Measurements from ENCODE around the gene NUDT4. TPM values are rescaled to one million over a fixed set of nuclear protein-coding genes. Genes with fewer than 3 reads are reported as not detected.
"Not testable (repeated sequence)": the region's sequence is repeated elsewhere in the genome, so short reads cannot be mapped to it uniquely, and the experiment has no call there.

Gene NUDT4
- total RNA-seq, 1 donor from 2014 or later = 44.0 TPM

- no peak overlapping the region for H3K4me3 Mint-ChIP-seq (ENCODE audit: unreplicated experiment)
- H3K4me1 Mint-ChIP-seq (ENCODE audit: unreplicated experiment) = peaks cover 19% of the 10 kb centered on the region
- no peak for DNase-seq (ENCODE audit: extremely low spot score, unreplicated experiment)
- peaks cover 32% of the 10 kb centered on the region for H3K36me3 Mint-ChIP-seq (ENCODE audit: unreplicated experiment)
- no peaks in the 10 kb centered on the region for H3K27me3 Mint-ChIP-seq (ENCODE audit: unreplicated experiment)
- peak overlapping the region; percentile 23 for H3K27ac Mint-ChIP-seq (ENCODE audit: unreplicated experiment)
- no peak for TF ChIP-seq CTCF (IDR thresholded peaks at IDR 0.05)
- no peaks in the 10 kb centered on the region for H3K9me3 Mint-ChIP-seq (ENCODE audit: unreplicated experiment)
These were observed 31.1 kb downstream of the NUDT4 start for GRCh38 chr12:93408813-93409212.

- DNase-seq (ENCODE audit: extremely low spot score, unreplicated experiment); H3K27me3 Mint-ChIP-seq (ENCODE audit: unreplicated experiment); H3K4me3 Mint-ChIP-seq (ENCODE audit: unreplicated experiment); H3K9me3 Mint-ChIP-seq (ENCODE audit: unreplicated experiment): not testable (repeated sequence)
- Mint-ChIP-seq H3K4me1 (ENCODE audit: unreplicated experiment) (peaks cover 22% of the 10 kb centered on the region), H3K36me3 (ENCODE audit: unreplicated experiment) (peaks cover 29% of the 10 kb centered on the region), H3K27ac (ENCODE audit: unreplicated experiment) (peak overlapping the region; percentile 23)
These were observed 31.8 kb downstream of the NUDT4 start for GRCh38 chr12:93409343-93410187.

GRCh38 chr12:93411060-93411459, 33.3 kb downstream of the NUDT4 start:
- H3K27ac Mint-ChIP-seq (ENCODE audit: unreplicated experiment); H3K4me3 Mint-ChIP-seq (ENCODE audit: unreplicated experiment); H3K9me3 Mint-ChIP-seq (ENCODE audit: unreplicated experiment); H3K27me3 Mint-ChIP-seq (ENCODE audit: unreplicated experiment); DNase-seq (ENCODE audit: extremely low spot score, unreplicated experiment): not testable (repeated sequence)
- Mint-ChIP-seq H3K4me1 (ENCODE audit: unreplicated experiment) (peaks cover 36% of the 10 kb centered on the region), H3K36me3 (ENCODE audit: unreplicated experiment) (peaks cover 27% of the 10 kb centered on the region)

- not testable (repeated sequence) for H3K9me3 Mint-ChIP-seq (ENCODE audit: unreplicated experiment); DNase-seq (ENCODE audit: extremely low spot score, unreplicated experiment); H3K4me3 Mint-ChIP-seq (ENCODE audit: unreplicated experiment); H3K27ac Mint-ChIP-seq (ENCODE audit: unreplicated experiment); H3K27me3 Mint-ChIP-seq (ENCODE audit: unreplicated experiment)
- Mint-ChIP-seq H3K4me1 (ENCODE audit: unreplicated experiment) (peaks cover 44% of the 10 kb centered on the region), H3K36me3 (ENCODE audit: unreplicated experiment) (peaks cover 25% of the 10 kb centered on the region)
These were observed 34.7 kb downstream of the NUDT4 start for GRCh38 chr12:93412396-93412795.

- no peak for DNase-seq (ENCODE audit: extremely low spot score, unreplicated experiment)
- no peak for TF ChIP-seq CTCF (IDR thresholded peaks at IDR 0.05)
- H3K4me1 Mint-ChIP-seq (ENCODE audit: unreplicated experiment) = peaks cover 44% of the 10 kb centered on the region
- H3K36me3 Mint-ChIP-seq (ENCODE audit: unreplicated experiment) = peaks cover 19% of the 10 kb centered on the region
- H3K27ac Mint-ChIP-seq (ENCODE audit: unreplicated experiment) = no peak overlapping the region
- H3K4me3 Mint-ChIP-seq (ENCODE audit: unreplicated experiment) = no peak overlapping the region
- H3K27me3 Mint-ChIP-seq (ENCODE audit: unreplicated experiment) = no peaks in the 10 kb centered on the region
- H3K9me3 Mint-ChIP-seq (ENCODE audit: unreplicated experiment) = no peaks in the 10 kb centered on the region
These were observed 35.3 kb downstream of the NUDT4 start for GRCh38 chr12:93413064-93413463.

- H3K27ac Mint-ChIP-seq (ENCODE audit: unreplicated experiment) = peak overlapping the region; percentile 92
- no peaks in the 10 kb centered on the region for H3K27me3 Mint-ChIP-seq (ENCODE audit: unreplicated experiment)
- DNase-seq (ENCODE audit: extremely low spot score, unreplicated experiment) = no peak
- no peak for TF ChIP-seq CTCF (IDR thresholded peaks at IDR 0.05)
- H3K36me3 Mint-ChIP-seq (ENCODE audit: unreplicated experiment) = peaks cover 4% of the 10 kb centered on the region
- H3K4me3 Mint-ChIP-seq (ENCODE audit: unreplicated experiment) = no peak overlapping the region
- H3K4me1 Mint-ChIP-seq (ENCODE audit: unreplicated experiment) = peaks cover 31% of the 10 kb centered on the region
- no peaks in the 10 kb centered on the region for H3K9me3 Mint-ChIP-seq (ENCODE audit: unreplicated experiment)
These were observed 38.2 kb downstream of the NUDT4 start for GRCh38 chr12:93415723-93416464.

Measured in osteocyte (in vitro differentiated cells).